Occipital lobe (tissue), 2 donors: ENCODE measurements around the gene C5. TPM values are rescaled to one million over a fixed set of nuclear protein-coding genes. Genes with fewer than 3 reads are reported as not detected.
"Not testable (repeated sequence)": the region's sequence is repeated elsewhere in the genome, so short reads cannot be mapped to it uniquely, and the experiment has no call there.

Experiments used
- DNase-seq: peaks from one replicate; lab custom pipeline; 2025; lab: John Stamatoyannopoulos, UW
- total RNA-seq: library from RNA; depleted of rRNA; stranded (reverse); fragments of >200 nt; gene quantifications from one replicate; pipeline ENCODE4 v1.2.3, GENCODE V29; 2014

The C5 gene
- total RNA-seq: 8.0 TPM

- DNase-seq: no peak
These were observed at the start of gene C5 for GRCh38 chr9:121050128-121050988. Gene C5 (minus strand): TSS chr9:121050275. CDS start chr9:121050246, 29 bp downstream.

- no peak for DNase-seq
These were observed 48.6 kb upstream of the C5 start for GRCh38 chr9:121098567-121099198.

GRCh38 chr9:121095057-121095456 is 45.0 kb upstream of the C5 start:
- DNase-seq: no peak

GRCh38 chr9:121090743-121091142 is 40.7 kb upstream of the C5 start:
- DNase-seq: not testable (repeated sequence)

GRCh38 chr9:121088576-121088975 is 38.5 kb upstream of the C5 start:
- DNase-seq: no peak

- no peak for DNase-seq
These were observed 35.6 kb upstream of the C5 start for GRCh38 chr9:121085661-121086060.

- no peak for DNase-seq
These were observed 32.0 kb upstream of the C5 start for GRCh38 chr9:121082075-121082474.

GRCh38 chr9:121075251-121076036 is 25.4 kb upstream of the C5 start:
- DNase-seq: no peak

- DNase-seq: peak; percentile 86
These were observed 24.5 kb upstream of the C5 start, which contains the start of gene CNTRL for GRCh38 chr9:121074370-121075250. Gene CNTRL (plus strand): TSS chr9:121074955. CDS start chr9:121088327, 13,372 bp downstream.

- DNase-seq: peak; percentile 10
These were observed 23.0 kb upstream of the C5 start for GRCh38 chr9:121073038-121073437.

GRCh38 chr9:121071756-121072421 is 21.8 kb upstream of the C5 start:
- DNase-seq: no peak

GRCh38 chr9:121071370-121071755 is 21.3 kb upstream of the C5 start:
- no peak for DNase-seq

- no peak for DNase-seq
These were observed 19.3 kb upstream of the C5 start for GRCh38 chr9:121069396-121069795.

GRCh38 chr9:121067640-121068039 is 17.6 kb upstream of the C5 start:
- DNase-seq: no peak

GRCh38 chr9:121066850-121067249 is 16.8 kb upstream of the C5 start:
- no peak for DNase-seq

- no peak for DNase-seq
These were observed 10.0 kb upstream of the C5 start for GRCh38 chr9:121059998-121060636.

- DNase-seq: no peak
These were observed 9.4 kb upstream of the C5 start for GRCh38 chr9:121059513-121059912.

GRCh38 chr9:121057821-121058220 is 7.7 kb upstream of the C5 start:
- no peak for DNase-seq

- no peak for DNase-seq
These were observed 5.6 kb upstream of the C5 start for GRCh38 chr9:121055642-121056143.

GRCh38 chr9:121053544-121053943 is 3.5 kb upstream of the C5 start:
- no peak for DNase-seq
